ENCODE measurements around the gene CSNK2B.

DNA sequence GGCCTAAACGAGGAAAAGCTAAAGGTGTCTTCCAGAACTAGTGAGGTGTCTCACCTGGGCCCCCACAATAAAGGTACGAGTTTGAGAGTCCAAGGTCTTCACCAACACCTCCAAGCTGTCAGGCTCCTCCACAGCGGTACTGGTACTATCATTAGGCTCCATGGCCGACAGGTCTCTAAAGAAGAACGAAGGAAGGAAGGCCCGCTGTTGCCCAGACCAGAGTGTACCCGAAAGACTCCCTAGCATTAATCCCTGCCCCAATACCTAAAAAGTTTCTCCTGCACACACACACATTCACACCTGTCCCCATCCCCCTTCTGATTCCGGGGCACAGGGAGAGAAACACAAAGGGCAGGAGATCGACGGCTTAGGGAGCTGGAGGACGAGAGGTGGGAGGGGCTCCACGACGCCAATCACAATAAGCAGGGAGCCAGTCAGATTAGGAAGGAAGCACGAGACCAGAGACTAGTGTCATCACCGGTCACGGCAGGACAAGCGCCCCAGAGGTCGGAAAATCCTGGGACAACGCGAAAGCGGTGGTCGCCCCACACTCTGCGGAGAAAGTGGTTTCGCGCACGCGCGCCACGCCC, 14.2 kb upstream of the CSNK2B start:
- no peak; the same call in 1 of the 2 replicates for TF ChIP-seq CREB1 (IDR thresholded peaks at IDR 0.05)
- TF ChIP-seq CREB1 (CRISPR knock-in tag; IDR thresholded peaks at IDR 0.05): no peak
- TF ChIP-seq YY1 (IDR thresholded peaks at IDR 0.05; ENCODE audit: borderline replicate concordance in 1 of 3, control insufficient read depth in 1 of 3, extremely low read depth in 1 of 3, insufficient read depth in 3 of 3, insufficient read length in 1 of 3, insufficient replicate concordance in 2 of 3, low read depth in 1 of 3, low read length in 2 of 3): peak in 1 of 3 experiments; percentile 24
- TF ChIP-seq, protein P1, sequence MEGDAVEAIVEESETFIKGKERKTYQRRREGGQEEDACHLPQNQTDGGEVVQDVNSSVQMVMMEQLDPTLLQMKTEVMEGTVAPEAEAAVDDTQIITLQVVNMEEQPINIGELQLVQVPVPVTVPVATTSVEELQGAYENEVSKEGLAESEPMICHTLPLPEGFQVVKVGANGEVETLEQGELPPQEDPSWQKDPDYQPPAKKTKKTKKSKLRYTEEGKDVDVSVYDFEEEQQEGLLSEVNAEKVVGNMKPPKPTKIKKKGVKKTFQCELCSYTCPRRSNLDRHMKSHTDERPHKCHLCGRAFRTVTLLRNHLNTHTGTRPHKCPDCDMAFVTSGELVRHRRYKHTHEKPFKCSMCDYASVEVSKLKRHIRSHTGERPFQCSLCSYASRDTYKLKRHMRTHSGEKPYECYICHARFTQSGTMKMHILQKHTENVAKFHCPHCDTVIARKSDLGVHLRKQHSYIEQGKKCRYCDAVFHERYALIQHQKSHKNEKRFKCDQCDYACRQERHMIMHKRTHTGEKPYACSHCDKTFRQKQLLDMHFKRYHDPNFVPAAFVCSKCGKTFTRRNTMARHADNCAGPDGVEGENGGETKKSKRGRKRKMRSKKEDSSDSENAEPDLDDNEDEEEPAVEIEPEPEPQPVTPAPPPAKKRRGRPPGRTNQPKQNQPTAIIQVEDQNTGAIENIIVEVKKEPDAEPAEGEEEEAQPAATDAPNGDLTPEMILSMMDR (IDR thresholded peaks at IDR 0.05 in 2 of 3, conservative IDR thresholded peaks at IDR 0.05 in 1 of 3; ENCODE audit: insufficient read depth in 2 of 3, low read depth in 1 of 3, low read length in 3 of 3): no peak; a peak in 1 of 6 replicates
- TF ChIP-seq, protein P2, sequence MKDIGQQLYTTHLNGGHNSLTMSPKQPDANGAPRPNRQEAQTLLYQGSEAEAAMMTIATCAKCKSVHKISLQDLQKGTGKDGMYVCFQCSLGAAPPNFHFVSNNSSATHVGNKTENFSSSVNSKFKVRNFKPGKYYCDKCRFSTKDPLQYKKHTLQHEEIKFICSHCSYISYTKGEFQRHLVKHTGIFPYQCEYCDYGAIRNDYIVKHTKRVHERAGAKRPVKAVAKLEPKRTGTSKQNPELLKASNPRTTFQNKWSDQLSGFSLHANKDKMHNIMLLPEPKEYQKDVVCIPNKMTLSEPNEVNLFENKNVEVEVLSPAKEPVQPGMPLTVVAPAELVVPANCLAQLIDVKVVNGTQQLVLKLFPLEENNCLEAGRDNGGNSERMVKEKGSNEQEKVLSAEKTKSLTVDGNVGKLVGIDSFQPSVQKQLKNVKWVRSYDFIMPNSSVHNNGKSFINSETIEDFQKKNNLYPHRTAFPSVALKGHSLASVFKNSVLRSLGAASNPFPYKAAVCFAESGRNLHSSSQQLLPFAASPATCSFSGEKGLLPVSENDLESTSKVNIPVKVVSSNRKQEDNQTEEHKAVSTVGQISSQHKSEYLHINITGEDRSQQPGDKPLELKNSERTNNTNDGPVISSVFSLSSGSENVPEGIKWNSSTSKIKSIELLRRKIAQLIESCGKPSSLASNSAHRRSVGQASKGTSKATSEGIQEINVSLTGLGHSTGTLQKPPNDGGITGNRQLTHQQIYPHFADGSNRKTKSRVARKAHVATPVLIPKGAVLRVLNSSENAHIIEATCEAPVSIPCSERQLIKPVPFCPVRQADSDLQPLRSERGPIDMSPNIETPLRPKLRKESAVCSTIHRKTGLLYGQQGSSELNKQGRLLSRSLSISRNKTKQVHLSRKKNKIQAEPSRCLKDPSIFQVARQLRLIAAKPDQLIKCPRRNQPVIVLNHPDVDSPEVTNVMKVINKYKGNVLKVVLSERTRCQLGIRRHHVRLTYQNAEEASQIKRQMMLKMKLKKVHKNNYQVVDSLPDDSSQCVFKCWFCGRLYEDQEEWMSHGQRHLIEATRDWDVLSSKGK (CRISPR knock-in tag; IDR thresholded peaks at IDR 0.05): no peak
- TF ChIP-seq ZNF324 (CRISPR knock-in tag; IDR thresholded peaks at IDR 0.05): no peak
- TF ChIP-seq, protein P3, sequence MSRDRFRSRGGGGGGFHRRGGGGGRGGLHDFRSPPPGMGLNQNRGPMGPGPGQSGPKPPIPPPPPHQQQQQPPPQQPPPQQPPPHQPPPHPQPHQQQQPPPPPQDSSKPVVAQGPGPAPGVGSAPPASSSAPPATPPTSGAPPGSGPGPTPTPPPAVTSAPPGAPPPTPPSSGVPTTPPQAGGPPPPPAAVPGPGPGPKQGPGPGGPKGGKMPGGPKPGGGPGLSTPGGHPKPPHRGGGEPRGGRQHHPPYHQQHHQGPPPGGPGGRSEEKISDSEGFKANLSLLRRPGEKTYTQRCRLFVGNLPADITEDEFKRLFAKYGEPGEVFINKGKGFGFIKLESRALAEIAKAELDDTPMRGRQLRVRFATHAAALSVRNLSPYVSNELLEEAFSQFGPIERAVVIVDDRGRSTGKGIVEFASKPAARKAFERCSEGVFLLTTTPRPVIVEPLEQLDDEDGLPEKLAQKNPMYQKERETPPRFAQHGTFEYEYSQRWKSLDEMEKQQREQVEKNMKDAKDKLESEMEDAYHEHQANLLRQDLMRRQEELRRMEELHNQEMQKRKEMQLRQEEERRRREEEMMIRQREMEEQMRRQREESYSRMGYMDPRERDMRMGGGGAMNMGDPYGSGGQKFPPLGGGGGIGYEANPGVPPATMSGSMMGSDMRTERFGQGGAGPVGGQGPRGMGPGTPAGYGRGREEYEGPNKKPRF (IDR thresholded peaks at IDR 0.05; ENCODE audit: low read depth, low read length): no peak
- TF ChIP-seq, protein P4, sequence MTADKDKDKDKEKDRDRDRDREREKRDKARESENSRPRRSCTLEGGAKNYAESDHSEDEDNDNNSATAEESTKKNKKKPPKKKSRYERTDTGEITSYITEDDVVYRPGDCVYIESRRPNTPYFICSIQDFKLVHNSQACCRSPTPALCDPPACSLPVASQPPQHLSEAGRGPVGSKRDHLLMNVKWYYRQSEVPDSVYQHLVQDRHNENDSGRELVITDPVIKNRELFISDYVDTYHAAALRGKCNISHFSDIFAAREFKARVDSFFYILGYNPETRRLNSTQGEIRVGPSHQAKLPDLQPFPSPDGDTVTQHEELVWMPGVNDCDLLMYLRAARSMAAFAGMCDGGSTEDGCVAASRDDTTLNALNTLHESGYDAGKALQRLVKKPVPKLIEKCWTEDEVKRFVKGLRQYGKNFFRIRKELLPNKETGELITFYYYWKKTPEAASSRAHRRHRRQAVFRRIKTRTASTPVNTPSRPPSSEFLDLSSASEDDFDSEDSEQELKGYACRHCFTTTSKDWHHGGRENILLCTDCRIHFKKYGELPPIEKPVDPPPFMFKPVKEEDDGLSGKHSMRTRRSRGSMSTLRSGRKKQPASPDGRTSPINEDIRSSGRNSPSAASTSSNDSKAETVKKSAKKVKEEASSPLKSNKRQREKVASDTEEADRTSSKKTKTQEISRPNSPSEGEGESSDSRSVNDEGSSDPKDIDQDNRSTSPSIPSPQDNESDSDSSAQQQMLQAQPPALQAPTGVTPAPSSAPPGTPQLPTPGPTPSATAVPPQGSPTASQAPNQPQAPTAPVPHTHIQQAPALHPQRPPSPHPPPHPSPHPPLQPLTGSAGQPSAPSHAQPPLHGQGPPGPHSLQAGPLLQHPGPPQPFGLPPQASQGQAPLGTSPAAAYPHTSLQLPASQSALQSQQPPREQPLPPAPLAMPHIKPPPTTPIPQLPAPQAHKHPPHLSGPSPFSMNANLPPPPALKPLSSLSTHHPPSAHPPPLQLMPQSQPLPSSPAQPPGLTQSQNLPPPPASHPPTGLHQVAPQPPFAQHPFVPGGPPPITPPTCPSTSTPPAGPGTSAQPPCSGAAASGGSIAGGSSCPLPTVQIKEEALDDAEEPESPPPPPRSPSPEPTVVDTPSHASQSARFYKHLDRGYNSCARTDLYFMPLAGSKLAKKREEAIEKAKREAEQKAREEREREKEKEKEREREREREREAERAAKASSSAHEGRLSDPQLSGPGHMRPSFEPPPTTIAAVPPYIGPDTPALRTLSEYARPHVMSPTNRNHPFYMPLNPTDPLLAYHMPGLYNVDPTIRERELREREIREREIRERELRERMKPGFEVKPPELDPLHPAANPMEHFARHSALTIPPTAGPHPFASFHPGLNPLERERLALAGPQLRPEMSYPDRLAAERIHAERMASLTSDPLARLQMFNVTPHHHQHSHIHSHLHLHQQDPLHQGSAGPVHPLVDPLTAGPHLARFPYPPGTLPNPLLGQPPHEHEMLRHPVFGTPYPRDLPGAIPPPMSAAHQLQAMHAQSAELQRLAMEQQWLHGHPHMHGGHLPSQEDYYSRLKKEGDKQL (CRISPR knock-in tag; IDR thresholded peaks at IDR 0.05; ENCODE audit: borderline replicate concordance): peak; percentile 36; the same call in 1 of the 2 replicates
